ENCODE measurements around the gene MBNL1. TPM values are rescaled to one million over a fixed set of nuclear protein-coding genes. Genes with fewer than 3 reads are reported as not detected.

MBNL1 gene
- total RNA-seq, 1 experiment from 2014 or later: 140 TPM

- Histone ChIP-seq H3K9me3 (ENCODE audit: control insufficient read depth, insufficient read depth, low read depth, low read length) (no peaks in the 10 kb centered on the region), H3K4me3 (ENCODE audit: low read depth in 2 of 2, low read length in 2 of 2) (no peak overlapping the region), H3K36me3 (ENCODE audit: control insufficient read depth, insufficient read depth, low read length) (no peaks in the 10 kb centered on the region), H3K27ac (ENCODE audit: low read length) (no peak overlapping the region), H3K4me1 (ENCODE audit: control insufficient read depth, insufficient read depth, low read length) (no peaks in the 10 kb centered on the region), H3K27me3 (ENCODE audit: control insufficient read depth, insufficient read depth, low read length) (no peaks in the 10 kb centered on the region)
- DNase-seq (ENCODE audit: low read depth, low spot score) (no peak), ATAC-seq (no peak)
- no TSS peak for BruUV-seq (replicated peaks)
- TF ChIP-seq POLR2AphosphoS5 (IDR thresholded peaks at IDR 0.05; ENCODE audit: low read depth, low read length): no peak
- POLR2A ChIA-PET: no interaction called here
- intact Hi-C loops (cut with micrococcal nuclease; ENCODE audit: unreplicated experiment): no loop called here
- in situ Hi-C loops (cut with HindIII; ENCODE audit: low pct_unique_long_range_greater_than_20kb, low sequenced_read_pairs): no loop called here
- CTCF ChIA-PET: no interaction called here
These were observed 11.7 kb upstream of the MBNL1 start for GRCh38 chr3:152256851-152257562.

GRCh38 chr3:152257563-152258035, 11.1 kb upstream of the MBNL1 start:
- Histone ChIP-seq H3K4me1 (ENCODE audit: control insufficient read depth, insufficient read depth, low read length) (no peaks in the 10 kb centered on the region), H3K27ac (ENCODE audit: low read length) (no peak overlapping the region), H3K9me3 (ENCODE audit: control insufficient read depth, insufficient read depth, low read depth, low read length) (no peaks in the 10 kb centered on the region), H3K27me3 (ENCODE audit: control insufficient read depth, insufficient read depth, low read length) (no peaks in the 10 kb centered on the region), H3K4me3 (ENCODE audit: low read depth in 2 of 2, low read length in 2 of 2) (no peak overlapping the region), H3K36me3 (ENCODE audit: control insufficient read depth, insufficient read depth, low read length) (no peaks in the 10 kb centered on the region)
- TF ChIP-seq CTCF (IDR thresholded peaks at IDR 0.05) (no peak), TCF7L2 (IDR thresholded peaks at IDR 0.05; ENCODE audit: low read depth, low read length) (no peak), POLR2AphosphoS5 (IDR thresholded peaks at IDR 0.05; ENCODE audit: low read depth, low read length) (no peak), SIN3A (IDR thresholded peaks at IDR 0.05; ENCODE audit: borderline replicate concordance, insufficient read depth, low read depth, low read length) (no peak), REST (IDR thresholded peaks at IDR 0.05; ENCODE audit: insufficient read depth in 1 of 2, low read depth in 2 of 2, low read length in 1 of 2) (no peak)
- POLR2A ChIA-PET: no interaction called here
- CTCF ChIA-PET: no interaction called here
- BruUV-seq (replicated peaks): no TSS peak
- in situ Hi-C loops (cut with HindIII; ENCODE audit: low pct_unique_long_range_greater_than_20kb, low sequenced_read_pairs) (no loop called here), intact Hi-C loops (cut with micrococcal nuclease; ENCODE audit: unreplicated experiment) (no loop called here)
- DNase-seq (ENCODE audit: low read depth, low spot score): no peak
- no peak for ATAC-seq

All from Panc1 (cell line).